Fibroblast of upper back skin (primary cell): Measurements from ENCODE around the gene PCSK2.

Experiments
- DNase-seq: peaks from one replicate; pipeline ENCODE4 v3.0.0-alpha.2; 2013

The PCSK2 gene

DNA sequence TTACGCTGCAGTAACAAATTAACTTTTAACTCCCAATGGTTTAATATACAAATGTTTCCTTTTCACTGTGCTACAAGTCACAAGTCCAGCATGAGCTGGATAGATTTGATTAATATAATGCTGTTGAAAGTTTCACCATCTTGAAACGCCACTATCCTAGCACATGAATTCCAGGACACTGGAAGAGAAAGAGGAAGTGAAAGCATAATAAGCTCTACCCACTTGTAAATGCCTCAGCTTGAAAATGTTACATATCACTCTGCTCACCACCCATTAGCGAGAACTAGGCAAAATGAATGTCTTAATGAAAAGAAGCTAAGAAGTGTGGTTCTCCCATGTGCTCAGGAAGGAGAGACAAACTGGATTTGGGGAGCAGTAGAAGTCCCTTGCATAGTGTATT lies 46.9 kb downstream of the PCSK2 start:
- DNase-seq = no peak

DNA sequence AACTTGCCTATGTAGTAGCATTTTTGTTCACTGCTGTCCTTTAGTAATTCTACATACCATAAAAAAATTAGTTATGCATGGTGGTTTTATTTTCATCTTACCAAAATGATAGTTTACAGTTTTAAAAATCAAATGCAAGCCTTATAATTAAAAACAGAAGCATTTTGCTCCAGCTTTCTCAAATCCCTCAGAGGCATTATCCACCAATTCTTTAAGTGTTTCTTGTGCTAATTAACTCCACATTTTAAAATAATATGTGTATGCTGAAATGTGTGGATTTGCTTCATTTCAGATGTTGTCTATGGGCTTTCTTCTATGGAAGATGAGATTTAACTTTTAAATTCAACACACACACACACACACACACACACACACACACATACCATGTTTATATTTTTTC lies 49.3 kb downstream of the PCSK2 start:
- no peak for DNase-seq

DNA sequence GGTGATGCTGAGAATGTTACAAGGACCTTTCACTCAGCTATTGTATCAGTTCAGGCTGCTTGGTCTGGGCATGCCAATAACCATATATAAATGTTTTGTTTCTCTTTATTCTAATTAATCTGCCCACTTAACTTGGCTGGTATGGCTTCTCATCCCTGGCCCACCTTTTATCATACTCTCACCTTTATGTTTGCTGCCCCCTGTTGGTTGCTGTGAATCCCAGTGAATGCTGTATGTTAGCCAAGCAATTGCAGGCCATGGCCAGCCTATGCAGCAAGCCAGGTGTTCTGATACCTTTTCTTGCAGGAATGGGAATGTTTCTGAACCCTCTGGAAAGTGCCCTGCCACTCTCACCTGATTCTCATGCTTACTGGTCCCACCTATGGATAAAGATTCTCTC lies 54.6 kb downstream of the PCSK2 start:
- DNase-seq = peak; percentile 13

DNA sequence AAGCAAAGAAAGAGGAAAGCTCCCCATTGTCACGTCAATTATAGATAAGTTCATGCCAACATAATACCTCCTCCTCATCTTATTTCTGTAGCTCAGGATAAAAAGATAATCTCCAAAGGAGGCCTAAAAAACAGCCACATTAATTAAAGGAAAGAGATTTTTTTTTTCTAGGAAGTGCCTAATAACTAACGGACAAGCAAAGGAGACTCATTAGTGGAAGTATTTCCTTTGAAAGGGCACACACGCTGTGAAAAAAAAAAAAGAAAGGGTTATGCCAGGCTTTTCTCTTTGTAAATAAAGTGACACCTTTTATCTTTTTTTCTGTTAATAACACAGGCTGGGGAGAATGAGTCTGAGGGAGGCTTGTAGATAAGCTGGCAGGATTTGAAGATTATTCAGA lies 55.7 kb downstream of the PCSK2 start:
- DNase-seq = no peak

DNA sequence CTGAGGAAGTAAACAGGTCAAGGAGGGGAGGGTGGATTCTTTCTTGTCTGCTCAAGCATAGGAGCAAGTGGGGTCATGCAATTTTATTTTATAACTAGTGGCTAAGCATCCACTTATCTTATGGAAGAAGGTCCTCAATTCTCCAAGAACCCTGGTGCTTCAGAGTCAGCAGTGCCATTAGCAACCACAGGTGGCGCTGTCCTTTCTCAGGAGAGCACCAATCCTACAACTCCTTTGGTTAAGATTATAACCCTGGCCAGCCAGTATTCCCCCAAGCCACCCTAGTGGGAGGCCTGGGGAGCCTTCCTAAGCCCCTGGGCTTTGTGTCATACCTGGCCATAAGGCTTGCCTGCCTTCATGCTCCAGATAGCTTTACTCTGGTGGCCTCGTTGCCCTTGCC lies 60.7 kb downstream of the PCSK2 start:
- no peak for DNase-seq

DNA sequence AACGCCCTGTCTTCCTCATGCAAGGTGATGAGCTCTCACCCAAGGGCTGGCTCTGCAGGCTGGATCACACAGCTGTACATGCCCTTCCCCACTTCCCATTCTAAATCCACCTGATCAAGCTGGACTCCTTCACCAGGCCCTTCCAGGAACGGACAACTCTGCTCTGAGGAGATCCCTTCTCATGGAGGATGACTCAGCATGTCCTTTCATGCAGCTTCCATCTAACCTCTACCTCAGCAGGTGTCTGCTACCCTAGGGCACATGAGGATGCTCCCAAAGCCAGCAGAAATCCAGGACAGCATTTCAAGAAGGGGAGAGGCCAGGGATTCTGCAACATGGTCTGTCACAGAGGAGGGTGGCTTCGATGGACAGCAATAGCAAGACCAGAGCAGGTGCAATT lies 61.2 kb downstream of the PCSK2 start:
- DNase-seq = no peak

DNA sequence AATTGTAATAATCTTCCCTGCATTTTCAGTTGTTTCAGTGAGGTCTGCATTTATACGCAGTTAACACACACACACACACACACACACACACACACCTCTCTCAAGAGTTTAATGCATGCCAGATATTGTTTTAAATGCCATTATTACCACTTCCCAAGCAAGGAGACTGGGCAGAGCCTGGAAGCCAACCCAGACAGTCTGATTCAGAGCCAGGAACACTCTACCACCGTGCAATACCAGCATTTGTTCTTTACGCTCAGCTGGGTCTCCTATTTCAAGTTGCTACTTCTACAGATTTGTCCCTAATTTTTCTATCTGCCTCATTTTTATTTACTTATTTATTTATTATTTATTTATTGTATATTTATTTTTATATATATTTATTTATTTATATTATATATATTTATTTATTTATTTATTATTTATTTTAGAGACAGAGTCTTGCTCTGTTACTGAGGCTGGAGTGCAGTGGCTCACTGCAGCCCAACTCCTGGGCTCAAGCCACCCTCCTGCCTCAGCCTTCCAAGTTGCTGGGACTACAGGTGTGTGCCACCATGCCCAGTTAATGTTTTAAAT lies 68.4 kb downstream of the PCSK2 start:
- DNase-seq = no peak

DNA sequence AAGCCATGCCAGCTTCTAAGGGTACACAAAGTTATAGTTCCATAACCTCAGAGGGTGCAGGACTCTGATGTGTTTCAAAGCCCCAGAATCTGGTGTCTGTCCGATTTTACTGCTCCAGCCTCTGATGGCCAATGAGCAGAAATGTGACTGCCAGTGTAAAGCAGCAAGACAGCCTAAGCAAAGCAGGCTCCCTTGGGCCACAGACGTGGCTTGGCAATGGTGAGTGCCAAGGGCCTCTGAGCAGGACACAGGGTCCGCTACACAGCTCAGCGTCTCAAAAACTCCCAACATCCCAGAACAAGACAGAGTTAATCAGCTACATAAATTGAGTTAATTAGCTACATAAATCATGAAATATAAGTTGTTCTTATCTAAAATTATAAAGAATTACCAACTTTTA lies 69.2 kb downstream of the PCSK2 start:
- DNase-seq = no peak

DNA sequence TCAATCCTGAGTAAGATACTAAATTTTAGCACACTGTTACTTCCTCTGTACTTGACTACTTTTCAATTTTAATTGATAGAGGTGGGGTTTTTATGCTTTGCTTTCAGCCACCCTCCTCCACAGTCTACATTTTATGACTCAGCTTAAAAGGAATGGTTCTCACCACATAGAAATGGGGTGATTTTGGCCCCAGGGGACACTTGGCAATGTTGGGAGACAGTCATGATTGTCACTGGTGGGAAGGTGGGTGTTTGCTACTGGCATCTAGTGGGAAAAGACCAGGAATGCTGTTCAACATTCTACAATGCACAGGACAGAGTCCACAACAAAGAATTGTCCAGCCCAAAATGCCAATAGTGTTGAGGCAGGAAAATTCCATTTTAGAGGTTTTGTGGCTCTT lies 71.3 kb downstream of the PCSK2 start:
- DNase-seq = peak; percentile 3

DNA sequence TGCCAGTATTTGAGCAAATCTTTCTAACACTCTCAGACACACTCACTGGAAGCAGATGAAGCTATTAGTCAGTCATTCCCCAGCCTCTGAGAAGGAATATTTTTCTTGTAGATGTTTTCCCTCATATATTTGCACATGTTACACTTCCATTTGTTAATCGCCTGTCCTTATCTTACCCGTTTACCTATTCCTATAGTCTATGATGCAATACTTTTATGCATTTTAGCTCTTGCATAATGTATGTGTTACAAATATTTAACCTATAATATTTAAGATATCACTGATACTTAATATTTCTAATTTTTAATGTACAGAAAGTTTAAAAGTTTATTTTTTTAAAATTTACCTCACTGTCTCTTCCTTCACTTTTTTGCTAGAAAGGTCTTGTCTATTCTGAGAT lies 71.9 kb downstream of the PCSK2 start:
- DNase-seq = no peak

DNA sequence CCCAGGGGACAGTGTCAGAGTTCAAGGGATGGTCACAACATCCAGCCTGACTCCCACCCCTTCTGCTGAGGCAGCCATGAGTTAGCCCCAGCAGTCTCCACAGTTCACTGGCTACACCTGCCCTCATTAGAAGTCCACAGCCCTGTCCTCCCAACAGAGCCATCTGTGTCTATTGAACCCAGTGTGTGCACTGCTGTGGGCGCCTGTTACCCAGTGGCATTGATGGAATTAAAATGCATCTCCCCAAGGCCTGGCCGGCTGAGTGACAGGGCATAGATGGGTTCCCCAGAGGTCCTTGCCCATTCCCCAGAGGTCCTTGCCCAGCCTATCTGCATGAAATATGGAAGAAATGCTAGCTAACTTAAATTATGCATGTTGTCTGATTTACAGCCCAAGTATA lies 73.3 kb downstream of the PCSK2 start:
- no peak for DNase-seq

DNA sequence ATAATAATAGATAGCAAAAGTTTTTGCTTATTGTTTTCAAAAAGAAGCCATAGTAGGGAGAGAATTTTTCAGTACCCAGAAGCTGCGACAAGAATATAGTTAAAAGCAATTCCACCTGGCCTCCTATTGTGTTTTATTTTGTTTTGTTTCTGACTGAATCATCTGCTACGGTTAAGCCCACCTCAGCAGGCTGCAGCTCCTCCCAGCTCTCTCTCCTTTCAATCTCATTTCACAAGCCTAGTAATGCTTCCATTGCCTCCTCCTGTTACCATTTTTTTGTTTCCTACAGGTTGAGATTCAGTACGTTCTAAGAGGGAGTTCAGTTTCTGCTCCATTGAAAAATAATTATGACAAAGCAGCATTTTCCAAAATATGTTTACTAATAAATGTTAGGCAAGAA lies 77.9 kb downstream of the PCSK2 start:
- no peak for DNase-seq

DNA sequence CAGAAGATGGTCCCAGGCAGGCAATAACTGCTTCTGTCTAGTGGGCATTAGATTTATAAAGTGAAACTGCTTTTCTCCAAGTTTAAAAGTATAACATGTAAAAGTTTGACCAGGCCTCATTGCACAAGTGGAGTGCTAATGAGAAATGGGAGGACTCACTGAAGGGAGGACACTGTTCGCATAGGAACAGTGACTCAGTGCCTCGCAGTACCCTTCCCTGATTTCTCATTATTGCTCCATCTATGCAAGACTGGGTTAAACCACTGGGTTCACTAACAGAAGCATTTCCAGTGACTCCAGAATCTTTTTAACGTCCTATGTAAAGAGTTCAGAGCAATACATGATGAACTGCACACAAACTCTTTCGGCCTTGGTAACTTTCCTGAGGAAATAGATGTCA lies 79.6 kb downstream of the PCSK2 start:
- DNase-seq = no peak

DNA sequence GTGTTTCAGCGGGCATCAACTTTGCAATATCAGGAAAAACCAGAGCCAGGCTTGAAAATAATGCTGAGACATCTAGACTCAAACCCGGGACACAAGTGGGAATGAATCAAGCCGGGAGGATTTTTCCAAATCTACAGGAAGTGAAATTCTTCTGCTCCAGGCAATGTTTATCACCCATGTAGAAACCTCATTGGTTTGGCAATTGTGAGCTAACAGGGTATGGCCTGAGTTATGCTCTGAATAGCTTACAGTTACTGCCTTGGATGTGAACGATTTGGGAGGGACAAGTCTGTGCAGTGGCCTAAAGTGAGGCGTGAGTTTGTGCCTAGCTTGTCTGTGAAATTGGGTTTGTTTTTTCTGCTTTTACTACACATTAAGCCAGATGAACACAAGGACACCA lies 87.4 kb downstream of the PCSK2 start:
- no peak for DNase-seq

DNA sequence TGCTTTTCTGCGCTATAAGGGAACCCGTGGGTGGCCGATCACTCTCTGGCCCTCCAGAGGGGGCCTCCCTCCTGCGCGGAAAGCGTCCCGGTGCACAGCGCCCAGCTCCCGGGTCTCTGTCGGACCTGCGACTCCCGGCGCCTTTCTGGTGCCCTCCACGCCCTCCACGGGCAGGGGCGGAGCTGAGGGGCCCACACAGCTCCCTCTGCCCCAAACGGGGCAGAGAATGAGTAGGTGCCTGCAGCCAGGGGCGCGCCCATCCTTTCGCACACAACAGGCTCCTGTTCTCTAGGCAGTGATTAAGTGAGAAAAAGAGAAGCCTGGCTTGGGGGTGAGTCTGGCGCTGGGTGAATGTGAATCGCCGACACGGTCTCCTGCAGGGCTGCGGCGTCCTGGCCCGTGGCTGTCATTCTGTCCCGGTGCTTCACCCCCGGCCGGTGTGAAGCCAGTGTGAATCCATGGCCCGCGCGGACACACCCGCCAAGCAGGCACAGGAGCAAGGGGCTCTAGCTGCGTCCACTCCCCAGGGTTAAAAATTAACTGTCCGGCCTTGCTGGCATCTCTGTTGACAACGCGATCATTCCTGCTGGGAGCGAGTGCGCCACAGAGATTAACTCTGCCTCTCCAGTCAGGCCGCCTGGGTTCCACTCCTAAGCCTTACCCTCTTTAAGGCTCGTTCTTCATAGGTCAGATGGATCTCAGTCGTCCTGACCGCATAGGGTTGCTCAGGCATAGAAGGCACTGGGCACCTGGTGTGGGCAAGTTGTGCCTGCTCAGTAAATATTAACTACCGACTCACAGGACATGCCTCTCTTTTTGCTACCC lies 88.8 kb downstream of the PCSK2 start:
- DNase-seq = no peak

DNA sequence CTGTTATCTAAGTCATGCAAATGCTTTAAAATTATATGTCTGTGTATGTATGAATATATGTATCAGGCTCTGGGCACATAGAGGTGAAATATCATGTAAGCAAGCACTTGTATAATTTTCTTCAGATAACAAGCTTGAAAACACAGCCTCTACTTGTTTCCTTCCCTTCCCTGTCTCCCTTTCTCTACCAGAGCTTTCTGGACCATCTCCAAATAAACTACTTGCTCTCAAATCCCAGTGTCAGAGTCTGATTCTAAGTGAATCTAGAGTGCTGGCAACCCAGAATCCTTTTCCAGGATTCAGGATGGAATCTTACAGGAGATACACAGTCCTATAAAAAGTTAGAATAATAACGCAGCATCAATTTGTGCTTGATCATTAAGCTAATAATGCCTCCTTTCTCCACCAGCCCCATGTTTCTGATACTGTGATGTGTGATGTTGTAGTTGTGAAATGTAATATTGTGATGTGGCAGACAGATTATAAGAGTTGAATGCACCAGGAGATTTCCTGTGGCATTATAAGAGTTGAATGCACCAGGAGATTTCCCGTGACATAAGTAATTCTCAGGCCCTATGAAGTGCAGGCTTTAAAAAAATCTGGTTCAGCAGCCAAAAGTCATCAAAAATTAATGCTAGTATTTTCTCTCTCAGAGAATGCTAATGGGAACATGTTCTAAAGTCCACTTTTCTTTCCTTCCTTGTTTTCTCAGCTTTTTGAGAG lies 89.6 kb downstream of the PCSK2 start:
- no peak for DNase-seq

DNA sequence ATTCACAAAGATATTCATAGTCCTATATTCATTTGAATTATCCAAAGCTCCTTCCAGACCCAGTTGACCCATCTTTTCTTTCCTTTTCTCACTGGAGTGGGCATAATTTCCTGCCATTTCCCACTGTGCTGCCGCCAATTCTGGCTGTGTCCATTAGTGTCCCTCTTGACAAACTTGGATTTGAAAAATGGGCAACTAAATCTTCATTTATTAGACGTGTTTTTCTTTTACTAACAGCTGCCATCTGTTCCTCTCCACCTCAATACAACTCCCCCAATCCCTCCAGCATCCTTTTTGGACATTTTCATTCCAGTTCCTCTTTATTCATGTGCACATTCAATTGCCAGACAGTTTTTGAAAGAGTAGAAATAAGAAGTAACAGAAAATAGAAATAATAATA lies 90.5 kb downstream of the PCSK2 start:
- no peak for DNase-seq

DNA sequence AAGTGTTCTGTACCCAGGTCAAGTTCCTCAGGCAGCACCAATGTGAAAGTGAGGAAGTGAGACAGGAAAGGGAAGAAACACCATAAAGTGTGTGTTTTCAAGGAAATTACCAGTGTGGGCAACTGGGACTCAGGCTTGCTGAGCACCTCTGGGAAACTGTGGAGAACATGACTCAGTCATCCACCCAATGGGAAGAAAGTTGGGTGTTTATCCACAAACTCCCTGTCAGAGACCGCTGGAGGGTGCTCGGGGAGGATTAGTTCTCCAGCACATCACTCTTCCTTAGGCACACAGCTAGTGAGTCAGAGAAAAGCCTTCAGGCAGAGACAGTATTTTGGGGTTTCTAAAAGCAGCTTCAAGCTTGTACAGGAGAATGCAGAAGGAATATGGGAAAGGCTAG lies 93.6 kb downstream of the PCSK2 start:
- DNase-seq = no peak

DNA sequence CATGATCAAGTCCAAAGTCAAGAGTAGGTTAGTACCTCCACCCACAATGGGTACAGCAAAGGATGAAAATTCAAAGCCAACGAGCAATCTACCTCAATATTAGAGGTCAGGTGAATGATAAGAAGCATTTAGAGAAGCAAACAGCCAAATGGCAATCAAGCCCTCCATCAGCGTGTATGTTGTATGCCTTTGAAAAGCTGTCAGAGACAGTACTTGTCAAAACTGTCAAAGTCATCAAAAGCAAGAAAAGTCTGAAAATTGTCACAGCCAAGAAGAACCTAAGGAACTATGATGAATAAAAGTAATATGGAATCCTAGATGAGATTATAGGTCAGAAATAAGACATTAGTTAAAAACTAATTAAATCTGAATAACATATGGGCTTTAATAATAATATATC lies 99.3 kb downstream of the PCSK2 start:
- DNase-seq = no peak

DNA sequence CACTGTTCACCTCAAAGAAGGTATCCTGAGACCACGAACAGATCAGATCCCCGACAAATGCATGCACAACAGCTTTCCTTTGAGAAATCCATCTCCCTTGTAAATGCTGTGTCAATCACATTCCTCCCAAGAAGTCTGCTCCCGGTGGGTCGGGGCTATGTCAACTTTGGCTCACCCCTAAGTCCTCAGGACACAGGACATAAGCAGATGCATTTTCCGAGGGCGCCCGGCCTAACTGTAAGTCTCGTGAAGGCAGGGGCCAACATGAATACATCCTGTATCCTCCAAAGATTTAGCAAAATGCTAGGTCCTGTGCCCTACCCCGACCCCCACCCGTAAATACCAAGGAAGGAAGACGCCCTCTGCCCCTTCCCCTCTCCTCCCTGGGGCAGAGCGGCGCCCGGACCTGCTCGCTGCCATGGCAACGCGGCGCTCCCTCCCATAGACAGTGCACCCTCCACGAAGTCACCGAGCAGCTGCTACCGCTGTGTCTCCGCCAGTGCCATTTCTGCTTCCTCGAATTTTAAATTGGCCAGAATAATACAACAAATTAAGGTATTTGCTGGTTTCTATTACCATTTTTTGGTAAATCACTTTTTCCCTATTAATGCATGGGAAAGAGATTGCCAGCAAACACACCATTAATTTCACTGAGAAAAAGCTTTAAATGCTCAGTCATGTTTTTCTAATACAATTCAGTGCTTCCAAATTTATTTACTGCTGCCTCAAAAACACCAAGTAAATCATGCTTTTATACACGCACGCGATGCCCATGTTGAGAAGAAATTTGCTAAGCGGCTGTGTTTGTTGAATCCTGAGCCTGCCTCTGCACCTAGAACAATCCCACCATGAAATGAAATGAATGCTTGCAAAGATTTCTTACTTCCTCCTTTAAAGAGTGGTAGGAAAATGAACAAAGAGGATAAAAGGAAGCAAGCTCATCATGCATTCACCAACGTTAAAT lies 100.6 kb downstream of the PCSK2 start:
- no peak for DNase-seq

DNA sequence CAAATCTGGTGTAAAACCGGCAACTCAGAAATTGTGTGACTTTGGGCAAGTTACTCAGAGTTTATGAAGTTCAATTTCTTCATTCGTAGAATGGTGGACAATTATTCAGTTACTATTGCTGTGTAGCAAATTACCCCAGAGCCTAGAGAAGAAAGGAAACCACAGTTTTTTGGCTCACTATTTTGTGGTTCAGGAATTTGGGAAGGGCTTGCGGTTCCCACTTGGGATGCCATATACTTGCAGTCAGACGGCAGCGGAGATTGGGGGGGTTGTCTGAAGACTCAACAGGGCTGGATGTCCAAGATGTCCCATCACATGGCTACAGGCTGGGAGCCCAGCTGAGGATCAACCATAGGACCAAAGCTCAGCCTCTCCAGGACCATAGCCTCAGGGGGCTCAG lies 108.1 kb downstream of the PCSK2 start:
- DNase-seq = peak; percentile 74

DNA sequence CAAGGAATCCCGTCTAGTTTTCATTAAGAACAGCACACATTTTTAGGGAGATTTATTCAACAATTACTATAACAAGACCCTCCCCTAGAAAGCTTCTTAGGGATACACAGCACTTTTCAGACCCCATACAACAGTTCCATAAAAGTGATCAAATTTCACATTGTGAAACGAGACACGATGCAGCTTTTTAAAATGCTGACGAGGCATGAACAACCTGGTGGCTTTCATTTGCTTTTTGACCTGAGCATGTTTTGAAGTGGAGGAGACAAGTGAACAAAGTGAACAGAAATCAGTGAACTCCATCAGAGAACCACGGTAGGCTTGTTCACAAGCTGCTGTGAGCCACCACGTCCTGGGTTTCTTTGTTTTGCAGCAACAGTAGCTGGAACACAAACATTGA lies 112.2 kb downstream of the PCSK2 start:
- DNase-seq = no peak

DNA sequence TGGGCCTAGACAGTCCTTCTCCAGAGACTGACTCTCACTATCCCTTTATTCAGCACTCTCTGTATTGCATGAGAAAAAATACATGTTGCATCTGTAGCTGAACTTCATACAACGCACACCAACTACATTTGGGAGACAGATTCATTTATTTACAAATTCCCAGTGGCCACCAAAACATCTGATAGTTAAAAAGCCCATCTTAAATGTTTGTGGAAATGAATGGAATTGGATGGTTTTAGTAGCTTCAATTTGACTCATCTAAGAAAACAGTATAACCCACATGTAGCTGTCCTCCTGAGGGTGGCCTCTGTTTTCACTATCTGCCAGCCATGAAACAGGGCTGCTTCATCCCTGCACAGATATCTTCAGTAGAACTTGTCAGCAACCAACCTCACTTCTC lies 116.3 kb downstream of the PCSK2 start:
- peak; percentile 18 for DNase-seq
